K562 treated with DMSO at 1 percent for 48 hours (cell line): Measurements from ENCODE around the gene MAX. TPM values are rescaled to one million over a fixed set of nuclear protein-coding genes. Genes with fewer than 3 reads are reported as not detected.

Experiments
- total RNA-seq: library from RNA; unstranded; fragments of 300-600 nt; gene quantifications from 2 replicates; pipeline ENCODE4 v1.2.3, GENCODE V29; 2022; ENCODE audit warnings: low replicate concordance; ENCODE audit errors: extremely low read depth

Gene MAX
- not detected in 2 replicates for total RNA-seq

GRCh38 chr14:65102441-65103149 lies at the start of gene MAX:
Gene MAX, minus strand, starts transcription at chr14:65102517. Its CDS starts 178 bp downstream, at chr14:65102339.

Other genes starting within 250 kb of the MAX start
- not detected in 2 replicates for gene SPTB, start 222.6 kb downstream of the MAX start, total RNA-seq
- not detected in 2 replicates for gene CHURC1, start 188.1 kb downstream of the MAX start, total RNA-seq
- not detected in 2 replicates for gene GPX2, start 159.8 kb downstream of the MAX start, total RNA-seq
- not detected in 2 replicates for gene RAB15, start 130.2 kb downstream of the MAX start, total RNA-seq
- gene FNTB, start 115.6 kb downstream of the MAX start, total RNA-seq: not detected in 2 replicates